ENCODE measurements around the gene C14orf132. TPM values are rescaled to one million over a fixed set of nuclear protein-coding genes. Genes with fewer than 3 reads are reported as not detected.

Gene C14orf132
- total and polyA plus RNA-seq, 2 experiments from 2014 or later: 13.9 to 14.1 TPM

GRCh38 chr14:96088074-96088473 lies 48.9 kb downstream of the C14orf132 start:
- DNase-seq (ENCODE audit: low read depth in 1 of 2, low spot score in 1 of 2): no peak
- TF ChIP-seq CTCF (IDR thresholded peaks at IDR 0.05; ENCODE audit: low read depth, low read length): no peak
- H3K27me3 ChIP-seq: no peaks in the 10 kb centered on the region
- no peaks in the 10 kb centered on the region for H3K36me3 ChIP-seq
- H3K4me3 ChIP-seq: no peak overlapping the region
- peaks cover 5% of the 10 kb centered on the region for H3K4me1 ChIP-seq (ENCODE audit: low read depth)
- H3K9me3 ChIP-seq (ENCODE audit: low read depth): no peaks in the 10 kb centered on the region
- H3K27ac ChIP-seq: no peak overlapping the region

- TF ChIP-seq CTCF (IDR thresholded peaks at IDR 0.05; ENCODE audit: low read depth, low read length): no peak
- H3K36me3 ChIP-seq: no peaks in the 10 kb centered on the region
- no peak for DNase-seq (ENCODE audit: low read depth in 1 of 2, low spot score in 1 of 2)
- no peak overlapping the region for H3K4me3 ChIP-seq
- peaks cover 5% of the 10 kb centered on the region for H3K4me1 ChIP-seq (ENCODE audit: low read depth)
- no peak overlapping the region for H3K27ac ChIP-seq
- H3K27me3 ChIP-seq: no peaks in the 10 kb centered on the region
- H3K9me3 ChIP-seq (ENCODE audit: low read depth): no peaks in the 10 kb centered on the region
These were observed 49.3 kb downstream of the C14orf132 start for GRCh38 chr14:96088481-96088880.

GRCh38 chr14:96088911-96089310 lies 49.7 kb downstream of the C14orf132 start:
- DNase-seq (ENCODE audit: low read depth in 1 of 2, low spot score in 1 of 2): no peak
- Histone ChIP-seq H3K4me3 (no peak overlapping the region), H3K9me3 (ENCODE audit: low read depth) (no peaks in the 10 kb centered on the region), H3K27me3 (no peaks in the 10 kb centered on the region), H3K36me3 (no peaks in the 10 kb centered on the region), H3K27ac (no peak overlapping the region), H3K4me1 (ENCODE audit: low read depth) (peaks cover 5% of the 10 kb centered on the region)
- TF ChIP-seq CTCF (IDR thresholded peaks at IDR 0.05; ENCODE audit: low read depth, low read length): no peak

- Histone ChIP-seq H3K9me3 (ENCODE audit: low read depth) (no peaks in the 10 kb centered on the region), H3K27me3 (no peaks in the 10 kb centered on the region), H3K27ac (no peak overlapping the region), H3K4me1 (ENCODE audit: low read depth) (peaks cover 5% of the 10 kb centered on the region), H3K4me3 (no peak overlapping the region), H3K36me3 (no peaks in the 10 kb centered on the region)
- no peak for DNase-seq (ENCODE audit: low read depth in 1 of 2, low spot score in 1 of 2)
- TF ChIP-seq CTCF (IDR thresholded peaks at IDR 0.05; ENCODE audit: low read depth, low read length): no peak
These were observed 50.2 kb downstream of the C14orf132 start for GRCh38 chr14:96089401-96089800.

GRCh38 chr14:96090441-96091148 lies 51.4 kb downstream of the C14orf132 start:
- Histone ChIP-seq H3K9me3 (ENCODE audit: low read depth) (no peaks in the 10 kb centered on the region), H3K4me1 (ENCODE audit: low read depth) (peaks cover 5% of the 10 kb centered on the region), H3K27ac (no peak overlapping the region), H3K27me3 (no peaks in the 10 kb centered on the region), H3K4me3 (no peak overlapping the region), H3K36me3 (no peaks in the 10 kb centered on the region)
- peak; percentile 72 to 85 for DNase-seq (ENCODE audit: low read depth in 1 of 2, low spot score in 1 of 2)
- TF ChIP-seq CTCF (IDR thresholded peaks at IDR 0.05; ENCODE audit: low read depth, low read length): peak; percentile 23
